GM18873 (cell line): Measurements from ENCODE around the gene VGLL4.
"Not testable (repeated sequence)": the region's sequence is repeated elsewhere in the genome, so short reads cannot be mapped to it uniquely, and the experiment has no call there.

ENCODE experiments used
- ATAC-seq: cut with Tn5 transposase; IDR thresholded peaks from one replicate; pipeline ENCODE4 v1.9.1; 2021; ENCODE audit warnings: mild to moderate bottlenecking, moderate library complexity, moderate number of reproducible peaks; ENCODE audit not compliant: unreplicated experiment, low FRiP score

Gene VGLL4

DNA sequence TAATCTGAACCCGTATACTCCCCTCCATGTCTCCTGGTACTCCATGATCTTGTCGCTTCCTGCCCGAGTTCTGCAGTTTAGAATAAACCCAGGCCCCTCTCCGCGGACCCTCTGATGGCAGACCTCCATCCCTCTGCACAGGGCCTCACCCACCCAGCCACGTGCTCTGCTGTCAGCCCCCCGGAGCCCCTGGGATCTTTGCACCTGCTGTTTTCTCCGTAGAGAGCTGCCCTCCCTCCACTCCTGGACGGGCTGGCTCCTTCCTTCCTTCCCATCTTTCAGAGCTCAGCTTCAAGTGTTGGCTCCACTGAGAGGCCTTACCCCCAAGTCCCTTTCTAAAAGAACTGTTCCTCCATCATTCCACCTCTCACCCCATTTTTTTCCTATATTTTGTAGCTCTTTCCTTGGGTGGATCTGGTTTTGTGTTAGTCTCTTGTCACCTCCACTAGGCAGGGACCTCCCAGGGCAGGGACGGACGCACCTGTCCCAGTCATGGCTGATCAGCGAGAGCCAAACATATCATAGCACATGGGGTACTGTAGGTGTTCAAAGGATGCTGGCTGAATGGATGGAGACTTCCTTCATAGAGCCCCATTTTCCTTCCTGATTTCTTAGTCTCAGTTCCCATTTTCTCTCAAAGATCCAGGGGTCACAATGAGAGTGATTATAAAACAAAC is 106.6 kb downstream of the VGLL4 start:
- no peak for ATAC-seq

DNA sequence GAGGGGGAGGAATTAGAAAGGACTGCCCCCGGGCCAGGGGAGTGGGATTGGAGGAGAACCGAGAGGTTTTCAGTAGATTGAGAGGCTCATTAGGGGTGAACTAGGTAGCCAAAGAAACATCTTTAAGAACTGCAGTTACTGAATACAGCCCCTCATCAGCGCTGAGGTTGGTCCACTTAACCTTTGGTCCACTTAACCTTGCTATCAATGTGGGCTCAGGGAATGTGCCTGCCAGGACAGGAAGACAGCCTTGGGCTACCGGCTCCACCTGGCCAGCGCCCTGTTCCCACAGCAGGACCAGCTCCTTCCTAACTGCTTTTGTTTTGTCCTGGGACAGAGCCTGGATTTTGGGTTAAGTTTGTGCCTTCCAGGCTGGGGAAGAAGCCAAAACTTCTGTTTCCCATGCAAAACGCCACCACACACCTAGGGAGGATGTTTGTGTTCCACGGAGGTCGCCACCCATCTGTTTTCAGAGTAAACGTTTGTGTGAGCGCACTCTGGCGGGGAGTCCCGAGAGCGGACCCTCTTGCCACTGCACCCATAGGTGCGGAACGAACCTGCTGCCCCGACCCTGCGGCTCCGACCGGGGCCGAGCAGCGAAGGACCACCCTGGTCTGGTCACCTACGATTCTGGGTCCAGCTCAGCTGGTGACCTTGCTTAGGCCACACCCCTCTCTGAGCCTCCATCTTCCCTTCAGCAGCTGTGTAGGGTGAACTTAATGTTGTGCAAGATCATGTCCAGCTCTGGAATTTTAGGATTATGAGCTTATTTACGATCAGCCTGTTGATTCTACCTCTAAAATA is 107.4 kb downstream of the VGLL4 start:
- ATAC-seq = no peak

DNA sequence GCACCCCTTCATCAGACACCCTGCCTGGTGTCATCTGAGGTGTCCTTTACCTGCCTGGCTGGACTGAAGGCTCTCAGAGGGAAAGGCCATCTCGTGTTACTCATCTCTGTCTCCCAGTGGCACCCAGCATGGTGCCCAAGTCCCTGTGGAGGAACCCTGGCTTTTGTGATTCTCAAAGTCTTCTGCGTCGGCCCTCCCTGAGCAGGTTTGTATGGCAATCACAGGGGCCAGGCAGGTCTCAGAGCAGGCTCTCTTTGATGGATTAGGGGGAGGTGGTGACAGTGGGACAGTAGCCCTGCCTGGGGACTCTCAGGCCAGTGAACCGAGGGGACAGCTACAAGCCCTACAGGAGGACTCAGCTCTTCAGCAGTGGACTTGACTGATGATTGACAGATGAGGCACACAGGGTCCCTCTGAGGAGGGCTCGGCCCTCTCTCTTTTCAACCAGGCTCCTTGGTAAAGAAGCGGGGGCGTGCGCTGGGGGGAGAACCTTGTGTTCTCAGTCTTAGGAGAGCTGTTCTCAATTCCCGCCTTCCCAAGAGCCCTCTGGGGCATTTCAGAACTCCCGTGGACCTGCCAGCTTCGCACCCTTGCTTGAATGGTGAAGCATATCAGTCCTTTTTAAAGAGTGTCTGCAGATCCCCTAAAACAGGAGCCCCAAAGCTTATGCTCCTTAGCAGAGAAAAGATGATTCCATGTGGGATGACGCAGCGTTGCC is 108.3 kb downstream of the VGLL4 start:
- ATAC-seq = no peak

DNA sequence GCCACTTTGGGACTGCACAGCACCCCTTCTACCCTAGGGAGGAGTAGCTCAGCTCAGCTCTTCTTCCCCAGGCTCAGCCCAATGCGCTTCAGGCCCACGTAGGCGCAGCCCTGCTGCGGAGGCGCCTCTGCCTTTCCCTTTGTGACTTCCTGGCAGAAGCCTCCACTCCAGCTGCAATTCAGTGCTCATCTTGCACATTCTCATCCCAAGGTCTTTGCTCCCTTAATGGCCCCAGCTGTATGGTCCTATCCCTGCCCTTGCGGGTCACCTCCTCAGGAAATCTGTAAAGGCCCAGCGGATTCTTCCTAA is 109.0 kb downstream of the VGLL4 start:
- no peak for ATAC-seq

DNA sequence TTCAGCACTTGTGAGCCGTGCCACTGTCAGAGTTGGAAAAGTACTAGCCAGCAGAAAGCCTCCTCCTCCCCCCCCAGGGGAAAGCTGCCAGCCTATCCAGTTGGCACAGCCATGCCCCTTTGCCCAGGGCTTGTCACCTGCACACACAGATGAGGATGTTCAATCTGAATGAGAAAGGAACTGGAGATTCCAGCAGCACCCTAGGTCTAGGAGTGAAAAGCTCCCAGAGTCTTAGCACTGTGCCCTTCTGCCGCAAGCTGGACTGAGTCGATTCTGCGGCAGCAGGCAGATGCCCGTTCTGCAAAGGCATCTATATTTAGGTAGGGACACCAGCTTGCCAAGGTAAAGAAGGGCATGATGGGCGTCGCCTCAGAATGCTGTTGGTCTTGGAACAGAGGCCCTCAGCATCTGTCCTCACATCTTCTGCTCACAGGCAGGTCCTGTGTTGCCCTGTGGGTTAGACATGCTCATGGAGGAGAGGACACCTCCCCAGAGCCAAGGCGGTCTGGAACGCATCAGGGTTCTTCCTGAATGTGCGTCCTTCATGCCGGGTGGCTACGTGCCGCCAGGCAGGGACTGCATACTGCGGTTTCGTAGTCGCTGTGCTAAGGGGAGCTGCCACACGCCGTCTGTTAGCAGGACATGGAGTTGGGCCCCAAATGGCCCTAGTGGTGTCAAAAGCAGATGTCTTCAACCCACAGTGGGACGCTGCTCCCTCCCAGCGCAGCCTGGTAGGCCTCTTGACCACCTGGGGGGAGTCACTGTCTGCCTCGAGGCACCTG is 109.5 kb downstream of the VGLL4 start:
- ATAC-seq = no peak

DNA sequence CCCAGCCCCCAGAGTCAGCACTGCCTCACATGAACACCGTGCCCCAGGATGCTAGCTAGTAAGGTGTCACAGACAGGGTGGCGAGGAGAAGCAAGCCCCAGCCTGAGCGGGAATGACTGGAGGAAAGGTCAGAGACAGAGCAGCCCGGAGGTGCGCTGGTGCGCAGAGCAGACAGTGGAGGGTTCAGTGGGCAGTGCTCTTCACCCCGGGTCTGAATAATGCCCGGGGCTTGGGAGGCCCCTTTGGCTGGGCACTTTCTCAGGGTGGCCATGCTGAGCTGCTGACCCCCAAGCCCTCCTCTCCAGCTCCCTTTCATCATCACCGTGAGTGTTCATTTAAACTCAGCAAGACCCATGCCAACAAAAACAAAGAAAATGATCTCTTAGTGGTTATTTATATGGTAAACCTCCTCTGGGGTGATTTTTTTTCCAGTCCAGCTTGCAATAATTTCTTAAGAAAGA is 110.8 kb downstream of the VGLL4 start:
- ATAC-seq = no peak

DNA sequence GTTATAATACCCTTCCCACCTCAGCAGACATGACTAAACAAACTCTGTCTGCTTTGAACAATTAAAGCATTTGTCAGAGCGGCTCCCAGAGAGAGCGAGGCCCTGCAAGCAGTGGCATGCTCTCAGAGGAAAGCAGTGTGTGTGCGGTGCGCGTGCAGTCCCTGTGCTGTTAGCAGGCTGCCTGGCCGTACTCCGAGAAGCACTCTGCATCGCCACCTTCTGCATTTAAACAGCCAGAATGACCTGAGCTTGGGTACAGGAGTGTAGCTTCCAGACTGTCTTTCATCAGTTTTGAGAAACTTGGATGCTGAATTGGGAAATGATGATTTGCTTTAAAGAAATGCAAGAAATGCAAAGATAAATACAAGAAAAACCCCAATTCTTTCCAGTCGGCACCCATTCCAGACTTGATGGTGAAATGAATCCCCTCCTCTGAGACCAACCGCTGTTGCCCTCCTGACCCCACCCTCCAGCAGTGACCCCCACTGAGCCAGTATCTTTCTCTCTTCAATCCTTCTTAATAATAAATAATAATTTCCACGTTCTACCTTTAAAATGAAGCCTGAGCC is 113.5 kb downstream of the VGLL4 start:
- no peak for ATAC-seq

DNA sequence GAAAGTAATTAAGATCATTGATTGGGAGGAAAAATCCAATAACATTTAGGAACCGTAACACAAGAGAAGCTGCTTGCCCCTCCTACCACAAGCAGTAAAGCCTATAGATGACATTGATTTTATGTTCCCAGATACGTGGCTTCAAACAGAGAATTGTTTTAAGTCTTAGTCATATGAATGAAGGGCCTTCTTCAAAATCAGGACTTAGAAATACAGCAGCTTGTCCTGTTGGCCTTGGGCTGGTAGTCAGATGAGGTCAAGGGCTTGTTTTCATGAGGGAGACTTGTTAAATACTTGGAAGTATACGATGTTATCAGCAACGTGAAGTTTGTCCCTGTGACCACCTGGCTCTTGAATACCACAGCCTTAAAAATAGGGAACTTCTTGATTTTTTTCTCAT is 114.4 kb downstream of the VGLL4 start:
- no peak for ATAC-seq

DNA sequence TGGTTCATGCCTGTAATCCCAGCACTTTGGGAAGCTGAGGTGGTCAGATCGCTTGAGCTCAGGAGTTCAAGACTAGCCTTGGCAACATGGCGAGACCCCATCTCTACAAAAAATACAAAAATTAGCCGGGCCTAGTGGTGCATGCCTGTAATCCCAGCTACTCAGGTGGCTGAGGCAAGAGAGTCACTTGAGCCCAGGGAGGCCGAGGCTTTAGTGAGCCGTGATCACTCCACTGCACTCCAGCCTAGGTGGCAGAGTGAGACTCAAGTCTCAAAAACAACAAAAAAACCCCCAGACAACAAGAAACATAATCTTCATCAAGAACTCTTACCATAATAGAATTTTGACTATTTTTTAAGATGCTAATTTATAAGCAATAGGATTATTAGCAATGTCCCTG is 117.6 kb downstream of the VGLL4 start:
- not testable (repeated sequence) for ATAC-seq

DNA sequence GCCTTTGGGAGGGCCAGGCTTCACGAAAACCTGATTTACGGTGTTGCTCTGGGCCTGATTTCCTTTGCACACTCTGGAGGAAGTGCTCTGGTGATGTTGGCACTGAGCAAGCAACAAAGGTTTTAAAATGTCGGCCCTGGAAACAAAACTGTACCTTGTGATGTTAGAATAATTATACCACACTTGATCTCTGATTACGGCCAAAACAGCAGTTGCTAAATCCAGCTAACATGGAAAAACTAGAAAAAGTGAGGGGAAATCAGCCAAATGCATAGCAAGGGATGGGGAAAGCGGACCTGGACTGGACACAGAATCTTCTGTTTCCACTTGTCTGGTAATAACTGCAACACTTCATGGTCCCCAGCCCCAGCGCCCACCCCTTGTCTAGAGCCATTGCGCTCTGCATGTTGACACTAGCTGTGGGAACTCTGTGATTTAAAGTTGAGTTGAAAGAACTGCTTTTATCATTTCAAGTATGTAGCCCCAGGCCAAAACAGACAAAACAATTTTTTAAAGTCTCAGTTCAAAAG is 120.1 kb downstream of the VGLL4 start:
- no peak for ATAC-seq

DNA sequence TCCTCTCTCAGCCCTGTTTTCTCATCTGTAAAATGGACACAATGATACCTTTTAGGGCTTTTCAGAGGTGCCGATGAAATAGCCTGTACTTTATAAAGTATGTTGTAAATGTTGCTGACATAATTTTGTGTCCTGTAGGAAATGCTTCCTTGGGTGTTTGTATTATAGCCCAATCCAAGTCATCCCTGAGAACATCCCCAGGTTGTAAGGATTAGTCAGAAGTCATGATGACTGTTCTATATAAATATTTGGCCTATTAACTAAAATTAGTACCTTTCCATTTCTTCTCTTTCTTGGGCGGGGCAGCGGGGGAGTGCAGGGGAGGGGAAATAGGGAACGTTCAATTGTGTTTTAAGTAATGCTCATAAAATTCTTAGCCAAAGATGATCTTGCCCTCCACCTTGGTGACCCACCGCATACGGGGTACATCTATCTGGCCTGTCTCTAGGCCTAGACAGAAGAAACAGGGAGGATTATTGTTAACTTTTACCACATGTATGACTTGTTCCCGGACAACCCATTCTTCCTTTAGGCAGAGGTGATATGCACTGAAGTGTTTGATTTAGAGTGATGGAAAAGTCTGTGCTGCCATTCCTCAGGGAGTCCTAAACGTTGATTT is 120.7 kb downstream of the VGLL4 start:
- ATAC-seq = no peak

DNA sequence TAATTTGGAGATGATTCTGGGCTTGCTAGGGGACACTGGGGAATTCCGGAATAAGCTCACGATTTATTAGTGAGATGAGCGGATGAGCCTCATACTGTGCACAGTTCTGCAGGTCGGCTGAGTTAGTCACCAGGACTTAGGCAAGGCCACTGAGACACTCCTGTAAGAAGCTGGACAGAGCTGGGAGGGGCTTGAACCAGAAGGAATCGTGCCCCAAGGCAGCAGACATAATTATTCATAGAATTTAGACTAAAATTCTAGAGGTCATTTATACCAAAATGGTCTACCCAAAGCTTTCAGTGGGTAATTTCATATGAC is 121.4 kb downstream of the VGLL4 start:
- ATAC-seq = no peak

DNA sequence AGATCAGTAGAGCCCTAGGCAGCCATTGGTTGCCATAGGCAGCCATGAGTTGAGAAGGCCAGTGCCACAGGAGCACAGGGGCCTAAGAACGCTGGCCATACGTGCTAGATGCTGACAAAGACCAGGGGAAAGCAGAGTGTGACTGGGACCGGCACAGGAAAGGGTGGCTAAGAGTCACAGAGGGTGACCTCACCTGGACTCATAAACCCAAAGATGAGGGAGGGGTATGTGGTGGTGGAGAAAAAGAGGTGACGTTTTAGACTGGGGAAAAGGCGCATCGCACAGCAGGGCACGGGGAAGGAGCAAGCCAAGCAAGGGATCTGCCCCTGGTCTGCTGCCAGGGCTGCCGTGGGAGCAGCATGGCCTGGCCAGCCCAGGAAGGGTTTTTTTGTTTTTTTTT is 122.5 kb downstream of the VGLL4 start:
- no peak for ATAC-seq

DNA sequence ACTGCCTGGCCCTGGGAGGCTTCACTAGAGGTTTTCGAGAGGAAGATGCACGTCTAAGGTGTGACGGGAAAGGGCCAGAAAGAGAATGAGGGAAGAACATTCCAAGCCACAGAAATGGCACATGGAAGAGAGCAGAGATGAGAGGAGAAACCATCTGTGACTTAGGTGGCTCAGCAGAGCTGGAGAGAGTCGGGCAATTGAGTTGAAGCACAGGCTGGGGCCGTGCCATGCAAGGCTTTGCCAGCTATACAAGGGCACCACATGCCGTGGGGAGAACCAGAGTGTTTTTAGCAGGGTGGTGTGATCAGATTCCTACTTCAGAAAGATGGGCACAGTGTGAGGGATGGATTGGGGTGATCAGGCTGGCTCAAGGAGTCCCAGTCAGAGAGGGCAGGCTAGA is 126.1 kb downstream of the VGLL4 start:
- ATAC-seq = no peak

DNA sequence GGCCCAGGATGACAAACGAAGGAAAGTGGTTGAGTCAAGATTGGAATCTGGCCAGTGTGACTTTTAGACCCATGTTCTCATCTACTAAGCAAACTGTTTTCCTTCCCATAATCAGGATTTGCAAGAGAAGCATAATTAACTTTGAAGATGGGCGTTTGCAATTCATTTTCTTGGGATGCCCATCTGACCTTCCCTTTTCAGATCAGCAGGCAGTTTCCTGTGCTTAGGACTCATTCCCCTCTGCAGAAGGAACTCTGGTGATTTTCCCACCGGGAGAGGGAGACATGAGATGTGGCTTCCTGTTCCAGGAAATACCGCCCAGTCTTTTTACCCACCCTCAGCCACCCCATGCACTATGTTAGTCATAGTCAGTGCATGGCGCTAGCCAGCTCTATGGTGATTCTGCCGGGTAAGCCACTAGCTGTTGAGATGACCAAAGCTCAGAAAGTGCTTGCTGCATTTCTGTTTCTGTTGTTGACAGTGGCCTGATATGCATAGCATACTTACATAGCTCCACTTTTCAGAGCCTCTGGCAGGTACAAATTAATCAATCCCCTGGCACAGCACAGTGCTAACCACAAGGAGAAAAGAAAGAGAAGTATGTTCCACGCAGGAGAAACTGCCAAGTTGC is 129.4 kb downstream of the VGLL4 start:
- ATAC-seq = no peak

DNA sequence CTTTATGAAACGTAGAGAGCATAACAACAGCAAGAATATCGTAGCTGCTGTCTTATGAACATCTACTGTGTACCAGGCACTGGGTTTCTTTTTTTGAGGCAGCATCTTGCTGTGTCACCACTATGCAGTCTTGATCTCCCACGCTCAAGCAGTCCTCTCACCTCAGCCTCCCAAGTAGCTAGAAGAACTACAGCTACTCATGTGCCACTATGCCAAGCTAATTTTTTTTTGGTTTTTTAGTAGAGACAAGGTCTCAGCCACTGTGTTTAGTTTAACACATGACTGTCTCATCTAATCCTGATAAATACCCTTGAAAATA is 129.9 kb downstream of the VGLL4 start:
- ATAC-seq = no peak

DNA sequence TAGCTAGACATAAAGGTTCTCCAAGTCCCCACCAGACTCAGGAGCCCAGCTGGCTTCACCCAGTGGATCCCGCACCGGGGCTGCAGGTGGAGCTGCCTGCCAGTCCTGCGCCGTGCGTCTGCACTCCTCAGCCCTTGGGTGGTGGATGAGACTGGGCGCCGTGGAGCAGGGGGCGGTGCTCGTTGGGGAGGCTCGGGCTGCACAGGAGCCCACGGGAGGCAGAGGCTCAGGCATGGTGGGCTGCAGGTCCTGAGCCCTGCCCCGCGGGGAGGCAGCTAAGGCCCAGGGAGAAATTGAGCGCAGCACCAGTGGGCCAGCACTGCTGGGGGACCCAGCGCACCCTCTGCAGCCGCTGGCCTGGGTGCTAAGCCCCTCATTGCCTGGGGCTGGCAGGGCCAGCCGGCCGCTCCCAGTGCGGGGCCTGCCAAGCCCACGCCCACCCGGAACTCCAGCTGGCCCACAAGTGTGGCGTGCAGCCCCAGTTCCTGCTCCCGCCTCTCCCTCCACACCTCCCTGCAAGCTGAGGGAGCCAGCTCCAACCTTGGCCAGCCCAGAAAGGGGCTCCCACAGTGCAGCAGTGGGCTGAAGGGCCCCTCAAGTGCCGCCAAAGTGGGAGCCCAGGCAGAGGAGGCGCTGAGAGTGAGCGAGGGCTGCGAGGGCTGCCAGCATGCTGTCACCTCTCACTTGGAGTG is 130.4 kb downstream of the VGLL4 start:
- ATAC-seq = not testable (repeated sequence)

DNA sequence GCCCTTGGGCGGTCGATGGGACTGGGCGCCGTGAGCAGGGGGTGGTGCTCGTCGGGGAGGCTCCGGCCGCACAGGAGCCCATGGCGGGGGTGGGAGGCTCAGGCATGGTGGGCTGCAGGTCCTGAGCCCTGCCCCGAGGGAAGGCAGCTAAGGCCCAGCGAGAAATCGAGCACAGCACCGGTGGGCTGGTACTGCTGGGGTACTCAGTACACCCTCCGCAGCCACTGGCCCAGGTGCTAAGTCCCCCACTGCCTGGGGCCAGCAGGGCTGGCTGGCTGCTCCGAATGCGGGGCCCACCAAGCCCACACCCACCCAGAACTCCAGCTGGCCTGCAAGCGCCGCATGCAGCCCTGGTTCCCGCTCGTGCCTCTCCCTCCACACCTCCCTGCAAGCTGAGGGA is 132.1 kb downstream of the VGLL4 start:
- not testable (repeated sequence) for ATAC-seq

DNA sequence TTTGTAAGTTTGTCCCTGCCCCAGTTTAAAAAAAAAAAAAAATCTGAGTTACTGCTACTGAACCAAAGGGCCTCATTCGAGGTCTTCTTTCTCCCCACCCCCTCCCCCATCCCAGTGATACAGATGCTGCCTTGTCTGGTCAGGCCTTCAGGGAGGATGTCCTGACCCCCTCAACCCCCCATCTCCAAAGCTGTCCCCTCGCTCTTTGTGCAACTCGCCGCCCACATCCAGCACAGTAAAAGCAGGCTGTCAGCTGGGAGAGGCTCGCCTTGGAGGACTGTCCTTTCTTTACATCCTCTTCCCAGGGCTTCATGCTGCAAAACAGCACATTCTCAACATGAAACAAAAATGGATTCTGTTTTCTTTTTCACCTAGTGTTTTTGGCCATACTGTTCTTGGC is 133.4 kb downstream of the VGLL4 start:
- ATAC-seq = no peak
